Ascending aorta (tissue), 2 donors: ENCODE results near the gene CILP. TPM values are rescaled to one million over a fixed set of nuclear protein-coding genes. Genes with fewer than 3 reads are reported as not detected.

Source experiments
- DNase-seq, 2 donors: peaks; one replicate each; pipeline ENCODE4 v3.0.0-alpha.2; 2019; ENCODE audit warnings: low spot score in 2 of 2
- H3K27ac ChIP-seq, 2 donors: fragments of 200-600 bp; sonication (generic); one replicate each; pipeline ENCODE4 v1.5.1; 2016 to 2017; ENCODE audit warnings: mild to moderate bottlenecking in 1 of 2
- H3K27me3 ChIP-seq: fragments of 200-600 bp; sonication (generic); one replicate; pipeline ENCODE4 v1.5.1; 2017
- H3K36me3 ChIP-seq, 2 donors: fragments of 200-600 bp; sonication (generic); one replicate each; pipeline ENCODE4 v1.5.1; 2016
- H3K4me1 ChIP-seq, 2 donors: fragments of 200-600 bp; sonication (generic); one replicate each; pipeline ENCODE4 v1.5.1; 2016 to 2017; ENCODE audit warnings: mild to moderate bottlenecking in 1 of 2
- H3K4me3 ChIP-seq, 2 donors: fragments of 200-600 bp; sonication (generic); one replicate each; pipeline ENCODE4 v1.5.1; 2016 to 2017; ENCODE audit warnings: mild to moderate bottlenecking in 1 of 2
- H3K9me3 ChIP-seq, 2 donors: fragments of 200-600 bp; sonication (generic); one replicate each; pipeline ENCODE4 v1.5.1; 2016
- CTCF ChIP-seq, 3 experiments: fragments of 200-600 bp in 2 of 3; fragments of 450-650 bp in 1 of 3; sonication (generic) in 2 of 3; IDR thresholded peaks; one replicate each; pipeline ENCODE4 v1.5.1; 2016 to 2019; ENCODE audit warnings: antibody characterized with exemption in 3 of 3, mild to moderate bottlenecking in 1 of 3, moderate library complexity in 1 of 3
- intact Hi-C: fragments of 100-400 bp; cut with DNase I; formaldehyde crosslinking; loops from one replicate; pipeline ENCODE4 v1.15.1; 2023
- total RNA-seq: library from RNA; depleted of rRNA; stranded (reverse); fragments of >200 nt; gene quantifications from one replicate; pipeline ENCODE4 v1.1.0, GENCODE V29; 2016

CILP gene
- total RNA-seq, 1 donor from 2014 or later = 1.8 TPM

- H3K27ac ChIP-seq = no peak overlapping the region
- no peak for DNase-seq
- no peak for TF ChIP-seq CTCF (IDR thresholded peaks at IDR 0.05)
- no peaks in the 10 kb centered on the region for H3K9me3 ChIP-seq
- H3K36me3 ChIP-seq = no peaks in the 10 kb centered on the region
- intact Hi-C loops = no loop called here
- no peaks in the 10 kb centered on the region for H3K4me1 ChIP-seq
- no peaks in the 10 kb centered on the region for H3K27me3 ChIP-seq
- no peak overlapping the region for H3K4me3 ChIP-seq
Observed at GRCh38 chr15:65213241-65213640, 2.0 kb upstream of the CILP start.

- Histone ChIP-seq H3K36me3 (no peaks in the 10 kb centered on the region), H3K27me3 (no peaks in the 10 kb centered on the region), H3K9me3 (no peaks in the 10 kb centered on the region), H3K4me3 (no peak overlapping the region), H3K27ac (no peak overlapping the region), H3K4me1 (no peaks in the 10 kb centered on the region)
- DNase-seq = no peak
- intact Hi-C loops = no loop called here
- TF ChIP-seq CTCF (IDR thresholded peaks at IDR 0.05) = no peak
Observed at GRCh38 chr15:65212097-65212496, 824 bp upstream of the CILP start.

GRCh38 chr15:65211482-65211982 lies 259 bp upstream of the CILP start:
- H3K4me3 ChIP-seq = no peak overlapping the region
- H3K27me3 ChIP-seq = no peaks in the 10 kb centered on the region
- DNase-seq = no peak
- H3K36me3 ChIP-seq = no peaks in the 10 kb centered on the region
- no peaks in the 10 kb centered on the region for H3K4me1 ChIP-seq
- no peak overlapping the region for H3K27ac ChIP-seq
- intact Hi-C loops = no loop called here
- no peaks in the 10 kb centered on the region for H3K9me3 ChIP-seq
- no peak for TF ChIP-seq CTCF (IDR thresholded peaks at IDR 0.05)

- Histone ChIP-seq H3K36me3 (no peaks in the 10 kb centered on the region), H3K9me3 (no peaks in the 10 kb centered on the region), H3K4me3 (no peak overlapping the region), H3K4me1 (no peaks in the 10 kb centered on the region), H3K27ac (no peak overlapping the region), H3K27me3 (no peaks in the 10 kb centered on the region)
- TF ChIP-seq CTCF (IDR thresholded peaks at IDR 0.05) = no peak
- no peak for DNase-seq
- intact Hi-C loops = no loop called here
Observed at GRCh38 chr15:65209701-65210643, 1.3 kb downstream of the CILP start.

- H3K27ac ChIP-seq = no peak overlapping the region
- no peak for DNase-seq
- no peaks in the 10 kb centered on the region for H3K36me3 ChIP-seq
- no peak for TF ChIP-seq CTCF (IDR thresholded peaks at IDR 0.05)
- H3K27me3 ChIP-seq = no peaks in the 10 kb centered on the region
- no peak overlapping the region for H3K4me3 ChIP-seq
- no peaks in the 10 kb centered on the region for H3K4me1 ChIP-seq
- intact Hi-C loops = no loop called here
- no peaks in the 10 kb centered on the region for H3K9me3 ChIP-seq
Observed at GRCh38 chr15:65208647-65209046, 2.6 kb downstream of the CILP start.
